Lower leg skin (tissue), 3 donors: ENCODE data around the gene CAMK2A.

ENCODE experiments used
- POLR2A ChIP-seq, 2 donors: fragments of 450-650 bp; IDR thresholded peaks; one replicate each; pipeline ENCODE4 v1.6.1; 2016 to 2017; ENCODE audit warnings: antibody characterized with exemption in 2 of 2, mild to moderate bottlenecking in 1 of 2, moderate library complexity in 1 of 2
- TF ChIP-seq, protein P1 (sequence below), 3 donors: fragments of 450-650 bp; IDR thresholded peaks; one replicate each; pipeline ENCODE4 v1.5.1; 2016; ENCODE audit warnings: antibody characterized with exemption in 3 of 3, mild to moderate bottlenecking in 3 of 3, moderate library complexity in 2 of 3

DNA sequence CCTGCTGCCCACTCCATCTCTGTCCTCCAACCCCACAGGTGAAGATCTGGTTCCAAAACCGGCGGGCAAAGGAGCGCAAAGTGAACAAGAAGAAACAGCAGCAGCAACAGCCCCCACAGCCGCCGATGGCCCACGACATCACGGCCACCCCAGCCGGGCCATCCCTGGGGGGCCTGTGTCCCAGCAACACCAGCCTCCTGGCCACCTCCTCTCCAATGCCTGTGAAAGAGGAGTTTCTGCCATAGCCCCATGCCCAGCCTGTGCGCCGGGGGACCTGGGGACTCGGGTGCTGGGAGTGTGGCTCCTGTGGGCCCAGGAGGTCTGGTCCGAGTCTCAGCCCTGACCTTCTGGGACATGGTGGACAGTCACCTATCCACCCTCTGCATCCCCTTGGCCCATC, 106.1 kb downstream of the CAMK2A start:
- no peak for TF ChIP-seq POLR2A (IDR thresholded peaks at IDR 0.05)
- TF ChIP-seq, protein P1, sequence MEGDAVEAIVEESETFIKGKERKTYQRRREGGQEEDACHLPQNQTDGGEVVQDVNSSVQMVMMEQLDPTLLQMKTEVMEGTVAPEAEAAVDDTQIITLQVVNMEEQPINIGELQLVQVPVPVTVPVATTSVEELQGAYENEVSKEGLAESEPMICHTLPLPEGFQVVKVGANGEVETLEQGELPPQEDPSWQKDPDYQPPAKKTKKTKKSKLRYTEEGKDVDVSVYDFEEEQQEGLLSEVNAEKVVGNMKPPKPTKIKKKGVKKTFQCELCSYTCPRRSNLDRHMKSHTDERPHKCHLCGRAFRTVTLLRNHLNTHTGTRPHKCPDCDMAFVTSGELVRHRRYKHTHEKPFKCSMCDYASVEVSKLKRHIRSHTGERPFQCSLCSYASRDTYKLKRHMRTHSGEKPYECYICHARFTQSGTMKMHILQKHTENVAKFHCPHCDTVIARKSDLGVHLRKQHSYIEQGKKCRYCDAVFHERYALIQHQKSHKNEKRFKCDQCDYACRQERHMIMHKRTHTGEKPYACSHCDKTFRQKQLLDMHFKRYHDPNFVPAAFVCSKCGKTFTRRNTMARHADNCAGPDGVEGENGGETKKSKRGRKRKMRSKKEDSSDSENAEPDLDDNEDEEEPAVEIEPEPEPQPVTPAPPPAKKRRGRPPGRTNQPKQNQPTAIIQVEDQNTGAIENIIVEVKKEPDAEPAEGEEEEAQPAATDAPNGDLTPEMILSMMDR (IDR thresholded peaks at IDR 0.05), result no peak
